IMR-90 (cell line): ENCODE results near the gene SEZ6L2. TPM values are rescaled to one million over a fixed set of nuclear protein-coding genes. Genes with fewer than 3 reads are reported as not detected.

Experiments used
- ATAC-seq: fragments of 200-7000 bp; cut with Tn5 transposase; 2 replicates; pipeline ENCODE4 v1.9.1; 2020; ENCODE audit warnings: low read depth, mild to moderate bottlenecking, moderate library complexity
- BruUV-seq: library from RNA; stranded (reverse); fragments of 400-500 nt; replicated peaks from 2 replicates; lab custom pipeline; 2021; lab: Mats Ljungman, UMichigan
- CTCF ChIA-PET: fragments of 300-600 bp; formaldehyde crosslinking; extraction: SDS; loops from one replicate; lab custom pipeline; 2021; ENCODE audit warnings: antibody characterized with exemption; lab: Yijun Ruan, JAX
- POLR2A ChIA-PET: fragments of 300-600 bp; sonication (Branson Sonifier 250); formaldehyde crosslinking; loops from one replicate; lab custom pipeline; 2022; ENCODE audit warnings: antibody characterized with exemption; ENCODE audit not compliant: unreplicated experiment; lab: Charles Lee
- DNase-seq: peaks from one replicate; pipeline ENCODE4 v3.0.0; 2013
- H2AFZ ChIP-seq: replicated peaks from 2 replicates; pipeline ENCODE3; 2013; ENCODE audit warnings: low read length, mild to moderate bottlenecking; ENCODE audit not compliant: poor library complexity
- H2AK5ac ChIP-seq: 2 replicates; pipeline ENCODE4 v1.6.1; 2013; ENCODE audit warnings: low read depth, low read length, inconsistent platforms
- H2AK9ac ChIP-seq: replicated peaks from 2 replicates; pipeline ENCODE3; 2013; ENCODE audit warnings: mild to moderate bottlenecking, low read depth, low read length, moderate library complexity; ENCODE audit not compliant: poor library complexity
- H2BK120ac ChIP-seq: 2 replicates; pipeline ENCODE4 v1.6.1; 2013; ENCODE audit warnings: low read depth, low read length, inconsistent platforms
- H2BK15ac ChIP-seq: 3 replicates; pipeline ENCODE4 v1.6.1; 2013; ENCODE audit warnings: low read depth, low read length, inconsistent platforms
- H2BK20ac ChIP-seq: 2 replicates; pipeline ENCODE4 v1.6.1; 2013; ENCODE audit warnings: low read depth, mild to moderate bottlenecking, inconsistent platforms, low read length, moderate library complexity
- H2BK5ac ChIP-seq: 2 replicates; pipeline ENCODE4 v1.6.1; 2013; ENCODE audit warnings: mild to moderate bottlenecking, low read depth, low read length, inconsistent platforms; ENCODE audit not compliant: poor library complexity, severe bottlenecking
- H3K14ac ChIP-seq: replicated peaks from 2 replicates; pipeline ENCODE4 v1.6.1; 2013; ENCODE audit warnings: low read depth, low read length, inconsistent platforms
- H3K18ac ChIP-seq: 2 replicates; pipeline ENCODE4 v1.6.1; 2013; ENCODE audit warnings: low read depth, low read length, control low read depth
- H3K23ac ChIP-seq: 2 replicates; pipeline ENCODE4 v1.6.1; 2013; ENCODE audit warnings: low read depth, low read length, inconsistent platforms
- H3K27ac ChIP-seq: 2 replicates; pipeline ENCODE4 v1.5.1; 2013; ENCODE audit warnings: mild to moderate bottlenecking, control low read depth, low read length; ENCODE audit not compliant: insufficient read depth
- H3K27me3 ChIP-seq: 2 replicates; pipeline ENCODE4 v1.6.1; 2013; ENCODE audit warnings: low read length; ENCODE audit not compliant: control insufficient read depth, insufficient read depth
- H3K36me3 ChIP-seq: 2 replicates; pipeline ENCODE4 v1.6.1; 2013; ENCODE audit warnings: low read length, mixed read lengths; ENCODE audit not compliant: control insufficient read depth, insufficient read depth
- H3K4ac ChIP-seq: 2 replicates; pipeline ENCODE4 v1.6.1; 2013; ENCODE audit warnings: low read depth, low read length, inconsistent platforms
- H3K4me1 ChIP-seq: 2 replicates; pipeline ENCODE4 v1.6.1; 2013; ENCODE audit warnings: low read length, mixed read lengths; ENCODE audit not compliant: control insufficient read depth, insufficient read depth
- H3K4me2 ChIP-seq: 2 replicates; pipeline ENCODE4 v1.6.1; 2013; ENCODE audit warnings: low read depth, mild to moderate bottlenecking, control low read depth, low read length, moderate library complexity
- H3K4me3 ChIP-seq: 2 replicates; pipeline ENCODE4 v1.5.1; 2013; ENCODE audit warnings: low read depth, mild to moderate bottlenecking, control low read depth, low read length, moderate library complexity; ENCODE audit not compliant: insufficient read depth
- H3K56ac ChIP-seq: 2 replicates; pipeline ENCODE4 v1.6.1; 2013; ENCODE audit warnings: low read length, inconsistent platforms; ENCODE audit not compliant: insufficient read depth; ENCODE audit errors: extremely low read depth
- H3K79me1 ChIP-seq, 2 experiments: 2 replicates each; pipeline ENCODE4 v1.6.1; 2013; ENCODE audit warnings: low read length in 2 of 2, inconsistent platforms in 1 of 2, low read depth in 1 of 2
- H3K9ac ChIP-seq: 2 replicates; pipeline ENCODE4 v1.6.1; 2013; ENCODE audit warnings: low read depth, low read length, control low read depth
- H3K9me1 ChIP-seq: 2 replicates; pipeline ENCODE4 v1.6.1; 2013; ENCODE audit warnings: low read length, inconsistent platforms; ENCODE audit not compliant: insufficient read depth
- H3K9me3 ChIP-seq: 2 replicates; pipeline ENCODE4 v1.6.1; 2013; ENCODE audit warnings: low read length; ENCODE audit not compliant: control insufficient read depth, insufficient read depth
- H4K20me1 ChIP-seq: 2 replicates; pipeline ENCODE4 v1.6.1; 2013; ENCODE audit warnings: low read length, inconsistent platforms; ENCODE audit not compliant: insufficient read depth
- H4K5ac ChIP-seq: 2 replicates; pipeline ENCODE4 v1.6.1; 2013; ENCODE audit warnings: mild to moderate bottlenecking, low read depth, low read length, control low read depth
- H4K8ac ChIP-seq, 2 experiments: 2 replicates each; pipeline ENCODE4 v1.6.1; 2013; ENCODE audit warnings: low read depth in 2 of 2, low read length in 2 of 2, control low read depth in 1 of 2, inconsistent platforms in 1 of 2
- H4K91ac ChIP-seq: 2 replicates; pipeline ENCODE4 v1.6.1; 2013; ENCODE audit warnings: low read depth, low read length, inconsistent platforms; ENCODE audit not compliant: insufficient read depth
- CEBPB ChIP-seq: IDR thresholded peaks from 2 replicates; pipeline ENCODE4 v1.6.1; 2012; ENCODE audit warnings: low read depth, low read length, improper control_type of control experiment
- CHD1 ChIP-seq: IDR thresholded peaks from 2 replicates; pipeline ENCODE4 v1.6.1; 2012; ENCODE audit warnings: low read depth, low read length, improper control_type of control experiment
- FOS ChIP-seq: fragments of 150-350 bp; IDR thresholded peaks from 2 replicates; pipeline ENCODE4 v1.6.1; 2016; ENCODE audit warnings: low read depth, low read length
- MAFK ChIP-seq: IDR thresholded peaks from 2 replicates; pipeline ENCODE4 v1.6.1; 2012; ENCODE audit warnings: low read depth, low read length, improper control_type of control experiment
- MAZ ChIP-seq: IDR thresholded peaks from 2 replicates; pipeline ENCODE4 v1.6.1; 2012; ENCODE audit warnings: low read depth, mild to moderate bottlenecking, low read length, improper control_type of control experiment, moderate library complexity, borderline replicate concordance
- NFE2L2 ChIP-seq: fragments of 150-350 bp; IDR thresholded peaks from 2 replicates; pipeline ENCODE4 v1.6.1; 2016; ENCODE audit warnings: low read depth, mild to moderate bottlenecking, low read length
- POLR2A ChIP-seq: IDR thresholded peaks from 2 replicates; pipeline ENCODE4 v1.6.1; 2012; ENCODE audit warnings: mild to moderate bottlenecking, low read depth, low read length
- RAD21 ChIP-seq: IDR thresholded peaks from 2 replicates; pipeline ENCODE4 v1.6.1; 2012; ENCODE audit warnings: low read length, improper control_type of control experiment
- RCOR1 ChIP-seq: IDR thresholded peaks from 2 replicates; pipeline ENCODE4 v1.6.1; 2012; ENCODE audit warnings: mild to moderate bottlenecking, low read length, improper control_type of control experiment; ENCODE audit not compliant: insufficient replicate concordance
- RFX5 ChIP-seq: IDR thresholded peaks from 2 replicates; pipeline ENCODE4 v1.8.0; 2012; ENCODE audit warnings: low read depth, mild to moderate bottlenecking, low read length, moderate library complexity
- SMC3 ChIP-seq: fragments of 150-350 bp; IDR thresholded peaks from 2 replicates; pipeline ENCODE4 v1.6.1; 2016; ENCODE audit warnings: low read depth, mild to moderate bottlenecking, antibody characterized with exemption, low read length, moderate library complexity
- WGBS, 2 experiments: methylation state at CpG; one replicate each; pipeline versions ENCODE4 v1.1.5 to v1.1.7; 2013; ENCODE audit warnings: missing lambda C conversion rate in 2 of 2; ENCODE audit not compliant: insufficient read length in 1 of 2; ENCODE audit errors: extremely low coverage in 2 of 2; 5-methylcytosine and 5-hydroxymethylcytosine counted together
- dilution Hi-C: fragments of 300-500 bp; cut with HindIII; formaldehyde crosslinking; loops from one replicate; pipeline ENCODE4 v1.14.3; 2018; ENCODE audit warnings: low sequenced_read_pairs; ENCODE audit not compliant: unreplicated experiment
- in situ Hi-C: fragments of 300-500 bp; cut with MboI; formaldehyde crosslinking; loops from 3 replicates; pipeline ENCODE4 v1.14.3; 2019; ENCODE audit warnings: low sequenced_read_pairs, inconsistent platforms, mixed read lengths
- intact Hi-C: fragments of 100-400 bp; cut with micrococcal nuclease; formaldehyde crosslinking; loops from 2 replicates; pipeline ENCODE4 v1.10.0; 2022
- polyA plus RNA-seq, 3 experiments: library from polyadenylated mRNA; depleted of rRNA; stranded (reverse); fragments of >200 nt; gene quantifications; 2 replicates each; pipeline ENCODE4 v1.2.3, GENCODE V29; 2012; ENCODE audit warnings: low replicate concordance in 1 of 3
- total RNA-seq: library from RNA; depleted of rRNA; stranded (reverse); fragments of >200 nt; gene quantifications from 2 replicates; pipeline ENCODE4 v1.2.3, GENCODE V29; 2012
- TF ChIP-seq, protein P1 (sequence below): fragments of 150-350 bp; IDR thresholded peaks from 2 replicates; pipeline ENCODE4 v1.6.1; 2016; ENCODE audit warnings: low read depth, mild to moderate bottlenecking, low read length, moderate library complexity, borderline replicate concordance

Gene SEZ6L2
- total and polyA plus RNA-seq, 2 of the 4 experiments (the other 2 are of a cell fraction), result 0.72 to 10.5 TPM

DNA sequence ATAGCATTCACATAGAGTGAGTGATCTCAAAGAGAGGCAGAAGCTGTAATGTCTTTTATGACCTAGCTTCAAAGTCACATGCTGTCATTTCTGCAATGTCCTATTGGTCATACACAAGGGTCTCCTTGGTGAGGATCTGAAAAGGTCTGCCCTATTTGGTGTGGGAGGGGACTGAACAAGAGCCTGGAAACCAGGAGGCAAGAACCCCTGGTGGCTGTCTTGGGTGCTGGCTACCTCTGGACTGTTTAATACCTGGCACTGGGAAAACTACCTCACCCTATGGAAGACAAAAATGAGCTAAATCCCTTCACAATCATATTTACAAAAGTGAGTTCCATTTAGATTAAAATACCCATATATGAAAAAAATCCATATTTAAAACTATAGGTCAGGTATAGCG lies 17.6 kb upstream of the SEZ6L2 start:
- no CpG with 5 or more reads among the region's 1 CpG for WGBS, 2 experiments
- H4K20me1 ChIP-seq, result peaks cover 2% of the 10 kb centered on the region; the same call in 1 of the 2 replicates
- H3K4ac ChIP-seq, result no peak overlapping the region
- in situ Hi-C loops (no loop called here), intact Hi-C loops (no loop called here), dilution Hi-C loops (no loop called here)
- no peak overlapping the region for H2BK20ac ChIP-seq
- no peak overlapping the region for H2BK120ac ChIP-seq
- no peak overlapping the region for H3K56ac ChIP-seq
- no peak overlapping the region for H2AK5ac ChIP-seq
- H3K9me3 ChIP-seq, result no peaks in the 10 kb centered on the region
- no peak overlapping the region for H3K4me2 ChIP-seq
- peaks cover 23% of the 10 kb centered on the region for H3K36me3 ChIP-seq
- BruUV-seq, result no TSS peak
- H3K4me3 ChIP-seq, result no peak overlapping the region
- no peak overlapping the region for H3K23ac ChIP-seq
- no peak overlapping the region for H3K27ac ChIP-seq
- H4K8ac ChIP-seq, result no peak overlapping the region
- H3K14ac ChIP-seq, result no peak overlapping the region
- DNase-seq (no peak), ATAC-seq (no peak)
- H3K9ac ChIP-seq, result no peak overlapping the region
- ChIA-PET CTCF (interaction anchor here (0.6 to 1.4 kb wide), 2 partner anchors 27 to 104 kb away, joined by 3 to 5 read pairs; no protein-coding TSS in a partner anchor), POLR2A (no interaction called here)
- H3K18ac ChIP-seq, result no peak overlapping the region
- peaks cover 14 to 36% of the 10 kb centered on the region in 2 experiments; a peak in 3 of 4 replicates for H3K79me1 ChIP-seq
- H2AK9ac ChIP-seq, result no peak overlapping the region
- no peak overlapping the region for H4K91ac ChIP-seq
- H3K27me3 ChIP-seq, result no peaks in the 10 kb centered on the region
- H2AFZ ChIP-seq, result no peak overlapping the region
- peaks cover 15% of the 10 kb centered on the region; the same call in 1 of the 2 replicates for H3K9me1 ChIP-seq
- no peaks in the 10 kb centered on the region; the same call in none of the 2 replicates for H3K4me1 ChIP-seq
- no peak overlapping the region for H2BK5ac ChIP-seq
- TF ChIP-seq CEBPB, result no peak
- no peak for TF ChIP-seq RFX5
- TF ChIP-seq POLR2A, result no peak
- no peak for TF ChIP-seq SMC3
- no peak for TF ChIP-seq RAD21
- TF ChIP-seq, protein P1, sequence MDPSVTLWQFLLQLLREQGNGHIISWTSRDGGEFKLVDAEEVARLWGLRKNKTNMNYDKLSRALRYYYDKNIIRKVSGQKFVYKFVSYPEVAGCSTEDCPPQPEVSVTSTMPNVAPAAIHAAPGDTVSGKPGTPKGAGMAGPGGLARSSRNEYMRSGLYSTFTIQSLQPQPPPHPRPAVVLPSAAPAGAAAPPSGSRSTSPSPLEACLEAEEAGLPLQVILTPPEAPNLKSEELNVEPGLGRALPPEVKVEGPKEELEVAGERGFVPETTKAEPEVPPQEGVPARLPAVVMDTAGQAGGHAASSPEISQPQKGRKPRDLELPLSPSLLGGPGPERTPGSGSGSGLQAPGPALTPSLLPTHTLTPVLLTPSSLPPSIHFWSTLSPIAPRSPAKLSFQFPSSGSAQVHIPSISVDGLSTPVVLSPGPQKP, result no peak
- no peak for TF ChIP-seq RCOR1
- no peak for TF ChIP-seq NFE2L2
- TF ChIP-seq CHD1, result no peak
- TF ChIP-seq FOS, result no peak
- no peak for TF ChIP-seq MAZ
- no peak for TF ChIP-seq MAFK
- H2BK15ac ChIP-seq, result no peak overlapping the region
- H4K5ac ChIP-seq, result no peak overlapping the region
